Measurements from ENCODE around the gene CCDC179. TPM values are rescaled to one million over a fixed set of nuclear protein-coding genes. Genes with fewer than 3 reads are reported as not detected.
A peak's percentile ranks its signal among the peaks of the same experiment; 100 is the strongest.

CCDC179 gene
- total and polyA plus RNA-seq, 2 of the 13 experiments (the other 11 are each of a cell fraction or from before 2014, with no cell fraction given) = not detected

DNA sequence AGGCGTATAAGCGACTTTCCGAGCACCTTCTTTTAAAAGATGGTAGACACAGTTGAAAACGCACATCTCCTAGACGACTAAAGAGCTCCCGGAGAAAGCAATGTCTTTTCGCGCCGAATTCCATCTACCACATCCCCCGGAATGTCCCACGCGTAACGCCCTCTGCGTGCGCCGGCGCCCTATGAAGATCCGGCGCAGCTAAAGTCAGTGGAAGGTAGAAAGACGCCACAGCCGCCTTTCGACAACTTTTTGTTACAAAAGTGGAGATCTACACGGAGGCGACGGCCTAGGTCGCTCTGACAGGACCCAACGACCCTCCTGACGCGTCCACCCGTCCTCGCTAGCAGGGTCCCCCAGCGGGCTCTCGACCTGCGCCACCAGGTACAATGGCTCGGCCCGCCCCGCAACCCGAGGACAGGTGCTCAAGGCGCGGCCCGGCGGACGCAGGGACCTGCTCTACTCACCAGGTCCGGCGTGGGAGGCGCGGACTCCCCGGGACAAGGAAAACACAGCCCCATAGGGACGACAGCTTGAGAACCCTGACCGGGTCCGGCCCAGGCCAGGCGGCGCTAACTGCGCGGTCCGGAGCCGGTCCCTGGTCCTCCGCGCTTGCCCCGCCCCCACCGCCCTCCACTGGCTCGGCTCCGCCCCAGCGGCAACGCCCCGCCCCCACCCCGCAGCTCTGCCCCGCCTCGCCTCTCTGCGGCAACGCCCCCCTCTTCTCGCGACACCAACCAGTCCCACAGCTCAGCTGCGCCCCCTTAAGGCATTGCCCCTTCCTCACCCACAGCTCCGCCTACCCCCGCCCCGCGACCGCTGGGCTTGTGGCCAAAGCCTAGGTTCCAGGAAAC lies 30.8 kb downstream of the CCDC179 start, which contains the start of gene SVIP (continued):
- TF ChIP-seq, protein P1, sequence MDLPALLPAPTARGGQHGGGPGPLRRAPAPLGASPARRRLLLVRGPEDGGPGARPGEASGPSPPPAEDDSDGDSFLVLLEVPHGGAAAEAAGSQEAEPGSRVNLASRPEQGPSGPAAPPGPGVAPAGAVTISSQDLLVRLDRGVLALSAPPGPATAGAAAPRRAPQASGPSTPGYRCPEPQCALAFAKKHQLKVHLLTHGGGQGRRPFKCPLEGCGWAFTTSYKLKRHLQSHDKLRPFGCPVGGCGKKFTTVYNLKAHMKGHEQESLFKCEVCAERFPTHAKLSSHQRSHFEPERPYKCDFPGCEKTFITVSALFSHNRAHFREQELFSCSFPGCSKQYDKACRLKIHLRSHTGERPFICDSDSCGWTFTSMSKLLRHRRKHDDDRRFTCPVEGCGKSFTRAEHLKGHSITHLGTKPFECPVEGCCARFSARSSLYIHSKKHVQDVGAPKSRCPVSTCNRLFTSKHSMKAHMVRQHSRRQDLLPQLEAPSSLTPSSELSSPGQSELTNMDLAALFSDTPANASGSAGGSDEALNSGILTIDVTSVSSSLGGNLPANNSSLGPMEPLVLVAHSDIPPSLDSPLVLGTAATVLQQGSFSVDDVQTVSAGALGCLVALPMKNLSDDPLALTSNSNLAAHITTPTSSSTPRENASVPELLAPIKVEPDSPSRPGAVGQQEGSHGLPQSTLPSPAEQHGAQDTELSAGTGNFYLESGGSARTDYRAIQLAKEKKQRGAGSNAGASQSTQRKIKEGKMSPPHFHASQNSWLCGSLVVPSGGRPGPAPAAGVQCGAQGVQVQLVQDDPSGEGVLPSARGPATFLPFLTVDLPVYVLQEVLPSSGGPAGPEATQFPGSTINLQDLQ (CRISPR knock-in tag; IDR thresholded peaks at IDR 0.05) = no peak
- TF ChIP-seq, protein P2, sequence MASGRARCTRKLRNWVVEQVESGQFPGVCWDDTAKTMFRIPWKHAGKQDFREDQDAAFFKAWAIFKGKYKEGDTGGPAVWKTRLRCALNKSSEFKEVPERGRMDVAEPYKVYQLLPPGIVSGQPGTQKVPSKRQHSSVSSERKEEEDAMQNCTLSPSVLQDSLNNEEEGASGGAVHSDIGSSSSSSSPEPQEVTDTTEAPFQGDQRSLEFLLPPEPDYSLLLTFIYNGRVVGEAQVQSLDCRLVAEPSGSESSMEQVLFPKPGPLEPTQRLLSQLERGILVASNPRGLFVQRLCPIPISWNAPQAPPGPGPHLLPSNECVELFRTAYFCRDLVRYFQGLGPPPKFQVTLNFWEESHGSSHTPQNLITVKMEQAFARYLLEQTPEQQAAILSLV (CRISPR knock-in tag; IDR thresholded peaks at IDR 0.05; ENCODE audit: borderline replicate concordance) = peak; percentile 75; the same call in 1 of the 2 replicates
- TF ChIP-seq FOXA3 (CRISPR knock-in tag; IDR thresholded peaks at IDR 0.05) (peak; percentile 48; the same call in 1 of the 2 replicates), RXRB (CRISPR knock-in tag; IDR thresholded peaks at IDR 0.05; ENCODE audit: borderline replicate concordance) (no peak; the same call in 1 of the 2 replicates), SMAD1 (CRISPR knock-in tag; IDR thresholded peaks at IDR 0.05; ENCODE audit: borderline replicate concordance, low read depth) (0 out of 2 replicates have a peak, but pooled peaks have one; percentile 83), NAIF1 (CRISPR knock-in tag; IDR thresholded peaks at IDR 0.05; ENCODE audit: borderline replicate concordance) (peak; percentile 87; the same call in 1 of the 2 replicates), ASH2L (IDR thresholded peaks at IDR 0.05; ENCODE audit: insufficient read length, low read depth, low read length) (peak; percentile 81), ZNF138 (CRISPR knock-in tag; IDR thresholded peaks at IDR 0.05; ENCODE audit: low read depth) (peak; percentile 60; the same call in 1 of the 2 replicates), SOX6 (IDR thresholded peaks at IDR 0.05) (no peak), SOX6 (CRISPR knock-in tag; IDR thresholded peaks at IDR 0.05) (peak; percentile 44; the same call in 1 of the 2 replicates), ZNF354B (CRISPR knock-in tag; IDR thresholded peaks at IDR 0.05) (0 out of 2 replicates have a peak, but pooled peaks have one; percentile 68), TRIM24 (CRISPR knock-in tag; IDR thresholded peaks at IDR 0.05) (no peak)
- TF ChIP-seq, protein P3, sequence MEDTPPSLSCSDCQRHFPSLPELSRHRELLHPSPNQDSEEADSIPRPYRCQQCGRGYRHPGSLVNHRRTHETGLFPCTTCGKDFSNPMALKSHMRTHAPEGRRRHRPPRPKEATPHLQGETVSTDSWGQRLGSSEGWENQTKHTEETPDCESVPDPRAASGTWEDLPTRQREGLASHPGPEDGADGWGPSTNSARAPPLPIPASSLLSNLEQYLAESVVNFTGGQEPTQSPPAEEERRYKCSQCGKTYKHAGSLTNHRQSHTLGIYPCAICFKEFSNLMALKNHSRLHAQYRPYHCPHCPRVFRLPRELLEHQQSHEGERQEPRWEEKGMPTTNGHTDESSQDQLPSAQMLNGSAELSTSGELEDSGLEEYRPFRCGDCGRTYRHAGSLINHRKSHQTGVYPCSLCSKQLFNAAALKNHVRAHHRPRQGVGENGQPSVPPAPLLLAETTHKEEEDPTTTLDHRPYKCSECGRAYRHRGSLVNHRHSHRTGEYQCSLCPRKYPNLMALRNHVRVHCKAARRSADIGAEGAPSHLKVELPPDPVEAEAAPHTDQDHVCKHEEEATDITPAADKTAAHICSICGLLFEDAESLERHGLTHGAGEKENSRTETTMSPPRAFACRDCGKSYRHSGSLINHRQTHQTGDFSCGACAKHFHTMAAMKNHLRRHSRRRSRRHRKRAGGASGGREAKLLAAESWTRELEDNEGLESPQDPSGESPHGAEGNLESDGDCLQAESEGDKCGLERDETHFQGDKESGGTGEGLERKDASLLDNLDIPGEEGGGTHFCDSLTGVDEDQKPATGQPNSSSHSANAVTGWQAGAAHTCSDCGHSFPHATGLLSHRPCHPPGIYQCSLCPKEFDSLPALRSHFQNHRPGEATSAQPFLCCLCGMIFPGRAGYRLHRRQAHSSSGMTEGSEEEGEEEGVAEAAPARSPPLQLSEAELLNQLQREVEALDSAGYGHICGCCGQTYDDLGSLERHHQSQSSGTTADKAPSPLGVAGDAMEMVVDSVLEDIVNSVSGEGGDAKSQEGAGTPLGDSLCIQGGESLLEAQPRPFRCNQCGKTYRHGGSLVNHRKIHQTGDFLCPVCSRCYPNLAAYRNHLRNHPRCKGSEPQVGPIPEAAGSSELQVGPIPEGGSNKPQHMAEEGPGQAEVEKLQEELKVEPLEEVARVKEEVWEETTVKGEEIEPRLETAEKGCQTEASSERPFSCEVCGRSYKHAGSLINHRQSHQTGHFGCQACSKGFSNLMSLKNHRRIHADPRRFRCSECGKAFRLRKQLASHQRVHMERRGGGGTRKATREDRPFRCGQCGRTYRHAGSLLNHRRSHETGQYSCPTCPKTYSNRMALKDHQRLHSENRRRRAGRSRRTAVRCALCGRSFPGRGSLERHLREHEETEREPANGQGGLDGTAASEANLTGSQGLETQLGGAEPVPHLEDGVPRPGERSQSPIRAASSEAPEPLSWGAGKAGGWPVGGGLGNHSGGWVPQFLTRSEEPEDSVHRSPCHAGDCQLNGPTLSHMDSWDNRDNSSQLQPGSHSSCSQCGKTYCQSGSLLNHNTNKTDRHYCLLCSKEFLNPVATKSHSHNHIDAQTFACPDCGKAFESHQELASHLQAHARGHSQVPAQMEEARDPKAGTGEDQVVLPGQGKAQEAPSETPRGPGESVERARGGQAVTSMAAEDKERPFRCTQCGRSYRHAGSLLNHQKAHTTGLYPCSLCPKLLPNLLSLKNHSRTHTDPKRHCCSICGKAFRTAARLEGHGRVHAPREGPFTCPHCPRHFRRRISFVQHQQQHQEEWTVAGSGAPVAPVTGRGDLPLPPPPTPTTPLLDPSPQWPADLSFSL (CRISPR knock-in tag; IDR thresholded peaks at IDR 0.05) = no peak
